Stimulated activated CD8-positive, alpha-beta memory T cell treated with anti-CD3 and anti-CD28 coated beads, Interleukin-7, amount 100 ng/mL, for 1 hour (primary cell): ENCODE measurements around the gene TCEAL5.
"Not testable (repeated sequence)": the region's sequence is repeated elsewhere in the genome, so short reads cannot be mapped to it uniquely, and the experiment has no call there.

Experiments used
- DNase-seq, 2 donors: peaks; one replicate each; pipeline ENCODE4 v3.0.0-alpha.2; 2020; ENCODE audit warnings: low read depth in 2 of 2

The TCEAL5 gene

GRCh38 chrX:103233263-103233662, 43.3 kb downstream of the TCEAL5 start:
- no peak for DNase-seq

- not testable (repeated sequence) for DNase-seq
Observed at GRCh38 chrX:103225918-103226317, 50.6 kb downstream of the TCEAL5 start.
